NCI-H526 (cell line): ENCODE results near the gene ADAMTS2.

ENCODE experiments used
- DNase-seq, 2 experiments: peaks; one replicate each; lab custom pipeline; 2025; lab: John Stamatoyannopoulos, UW

The ADAMTS2 gene

GRCh38 chr5:179343719-179344430 lies 1.4 kb downstream of the ADAMTS2 start:
- DNase-seq = peak in 1 of 2 experiments; percentile 50

- no peak for DNase-seq
Measured at GRCh38 chr5:179343021-179343718, 2.1 kb downstream of the ADAMTS2 start.

GRCh38 chr5:179342577-179342976 lies 2.7 kb downstream of the ADAMTS2 start:
- DNase-seq = no peak

- DNase-seq = no peak
Measured at GRCh38 chr5:179340465-179340864, 4.8 kb downstream of the ADAMTS2 start.

GRCh38 chr5:179339996-179340395 lies 5.3 kb downstream of the ADAMTS2 start:
- no peak for DNase-seq

- DNase-seq = no peak
Measured at GRCh38 chr5:179339081-179339480, 6.2 kb downstream of the ADAMTS2 start.

- DNase-seq = no peak
Measured at GRCh38 chr5:179337796-179338676, 7.2 kb downstream of the ADAMTS2 start.

GRCh38 chr5:179336871-179337795 lies 8.1 kb downstream of the ADAMTS2 start:
- no peak for DNase-seq

- no peak for DNase-seq
Measured at GRCh38 chr5:179336126-179336870, 9.0 kb downstream of the ADAMTS2 start.

GRCh38 chr5:179333796-179334761 lies 11.2 kb downstream of the ADAMTS2 start:
- no peak for DNase-seq

GRCh38 chr5:179332741-179333290 lies 12.4 kb downstream of the ADAMTS2 start:
- no peak for DNase-seq

- DNase-seq = no peak
Measured at GRCh38 chr5:179331591-179332375, 13.5 kb downstream of the ADAMTS2 start.

GRCh38 chr5:179330186-179330900 lies 14.9 kb downstream of the ADAMTS2 start:
- DNase-seq = no peak

GRCh38 chr5:179328291-179328690 lies 17.0 kb downstream of the ADAMTS2 start:
- no peak for DNase-seq

- DNase-seq = no peak
Measured at GRCh38 chr5:179327021-179327735, 18.1 kb downstream of the ADAMTS2 start.

GRCh38 chr5:179326122-179326927 lies 18.9 kb downstream of the ADAMTS2 start:
- DNase-seq = no peak
